Measurements from ENCODE around the gene LRRFIP1.

GRCh38 chr2:237639052-237639835 lies 11.9 kb downstream of the LRRFIP1 start:
- TF ChIP-seq, protein P1, sequence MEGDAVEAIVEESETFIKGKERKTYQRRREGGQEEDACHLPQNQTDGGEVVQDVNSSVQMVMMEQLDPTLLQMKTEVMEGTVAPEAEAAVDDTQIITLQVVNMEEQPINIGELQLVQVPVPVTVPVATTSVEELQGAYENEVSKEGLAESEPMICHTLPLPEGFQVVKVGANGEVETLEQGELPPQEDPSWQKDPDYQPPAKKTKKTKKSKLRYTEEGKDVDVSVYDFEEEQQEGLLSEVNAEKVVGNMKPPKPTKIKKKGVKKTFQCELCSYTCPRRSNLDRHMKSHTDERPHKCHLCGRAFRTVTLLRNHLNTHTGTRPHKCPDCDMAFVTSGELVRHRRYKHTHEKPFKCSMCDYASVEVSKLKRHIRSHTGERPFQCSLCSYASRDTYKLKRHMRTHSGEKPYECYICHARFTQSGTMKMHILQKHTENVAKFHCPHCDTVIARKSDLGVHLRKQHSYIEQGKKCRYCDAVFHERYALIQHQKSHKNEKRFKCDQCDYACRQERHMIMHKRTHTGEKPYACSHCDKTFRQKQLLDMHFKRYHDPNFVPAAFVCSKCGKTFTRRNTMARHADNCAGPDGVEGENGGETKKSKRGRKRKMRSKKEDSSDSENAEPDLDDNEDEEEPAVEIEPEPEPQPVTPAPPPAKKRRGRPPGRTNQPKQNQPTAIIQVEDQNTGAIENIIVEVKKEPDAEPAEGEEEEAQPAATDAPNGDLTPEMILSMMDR (IDR thresholded peaks at IDR 0.05; ENCODE audit: borderline replicate concordance, extremely low read depth, low read length, poor library complexity, severe bottlenecking) = no peak
- TF ChIP-seq EZH2 (IDR thresholded peaks at IDR 0.05; ENCODE audit: borderline replicate concordance, low read depth, low read length, severe bottlenecking) = no peak
